Hepatocyte (in vitro differentiated cells): ENCODE data around the gene TRMT11. TPM values are rescaled to one million over a fixed set of nuclear protein-coding genes. Genes with fewer than 3 reads are reported as not detected.

Experiments used
- DNase-seq: peaks from one replicate; pipeline ENCODE4 v3.0.0-alpha.2; 2016; ENCODE audit warnings: low spot score
- H2AFZ ChIP-seq: fragments of 200-600 bp; sonication (generic); 2 replicates; pipeline ENCODE4 v1.6.0; 2016; ENCODE audit warnings: antibody characterized with exemption, mild to moderate bottlenecking
- H3K27ac ChIP-seq: fragments of 200-600 bp; sonication (generic); 2 replicates; pipeline ENCODE4 v1.5.1; 2016; ENCODE audit warnings: mild to moderate bottlenecking
- H3K27me3 ChIP-seq: fragments of 200-600 bp; sonication (generic); 2 replicates; pipeline ENCODE4 v1.6.1; 2016
- H3K36me3 ChIP-seq: fragments of 200-600 bp; sonication (generic); replicated peaks from 2 replicates; pipeline ENCODE4 v1.5.1; 2016; ENCODE audit warnings: low read depth; ENCODE audit not compliant: insufficient read depth
- H3K4me1 ChIP-seq: fragments of 200-600 bp; sonication (generic); 2 replicates; pipeline ENCODE4 v1.5.1; 2016; ENCODE audit warnings: mild to moderate bottlenecking, moderate library complexity; ENCODE audit not compliant: insufficient read depth
- H3K4me2 ChIP-seq: fragments of 200-600 bp; sonication (generic); 2 replicates; pipeline ENCODE4 v1.6.0; 2016
- H3K4me3 ChIP-seq: fragments of 200-600 bp; sonication (generic); 2 replicates; pipeline ENCODE4 v1.5.1; 2016; ENCODE audit warnings: mild to moderate bottlenecking
- H3K79me2 ChIP-seq: fragments of 200-600 bp; sonication (generic); 2 replicates; pipeline ENCODE4 v1.6.0; 2017; ENCODE audit warnings: mild to moderate bottlenecking
- H3K9me2 ChIP-seq: fragments of 200-600 bp; sonication (generic); replicated peaks from 2 replicates; pipeline ENCODE4 v1.6.0; 2017; ENCODE audit warnings: mild to moderate bottlenecking; ENCODE audit not compliant: insufficient read depth
- H3K9me3 ChIP-seq: fragments of 200-600 bp; sonication (generic); 2 replicates; pipeline ENCODE4 v1.5.1; 2016; ENCODE audit warnings: low read depth, mild to moderate bottlenecking
- H4K20me1 ChIP-seq: fragments of 200-600 bp; sonication (generic); 2 replicates; pipeline ENCODE4 v1.6.0; 2016; ENCODE audit warnings: mild to moderate bottlenecking; ENCODE audit not compliant: insufficient read depth, poor library complexity, severe bottlenecking
- EZH2 ChIP-seq: fragments of 200-600 bp; sonication (generic); IDR thresholded peaks from 2 replicates; pipeline ENCODE4 v1.6.1; 2016; ENCODE audit warnings: antibody characterized with exemption, mild to moderate bottlenecking, borderline replicate concordance
- EZH2phosphoT487 ChIP-seq: fragments of 200-600 bp; sonication (generic); IDR thresholded peaks from one replicate; pipeline ENCODE4 v1.6.1; 2018; ENCODE audit warnings: antibody characterized with exemption, mild to moderate bottlenecking, low read depth, moderate library complexity; ENCODE audit not compliant: unreplicated experiment, severe bottlenecking
- WGBS: methylation state at CpG from one replicate; pipeline ENCODE4 v1.1.6; 2016; ENCODE audit warnings: low lambda C conversion rate; ENCODE audit errors: missing lambda C conversion rate; 5-methylcytosine and 5-hydroxymethylcytosine counted together
- polyA plus RNA-seq: library from polyadenylated mRNA; unstranded; fragments of >200 nt; fragmentation: Nextera tagmentation; extraction: Ambion mirVana; gene quantifications from 2 replicates; pipeline ENCODE4 v1.2.1, GENCODE V29; 2016
- total RNA-seq: library from RNA; depleted of rRNA; stranded (reverse); fragments of >200 nt; gene quantifications from 2 replicates; pipeline ENCODE4 v1.2.3, GENCODE V29; 2014
- TF ChIP-seq, protein P1 (sequence below): fragments of 200-600 bp; sonication (generic); IDR thresholded peaks from 2 replicates; pipeline ENCODE4 v1.5.1; 2016; ENCODE audit warnings: antibody characterized with exemption, mild to moderate bottlenecking; ENCODE audit not compliant: poor library complexity

The TRMT11 gene
- total and polyA plus RNA-seq, 2 experiments from 2014 or later: 18.6 to 27.6 TPM

DNA sequence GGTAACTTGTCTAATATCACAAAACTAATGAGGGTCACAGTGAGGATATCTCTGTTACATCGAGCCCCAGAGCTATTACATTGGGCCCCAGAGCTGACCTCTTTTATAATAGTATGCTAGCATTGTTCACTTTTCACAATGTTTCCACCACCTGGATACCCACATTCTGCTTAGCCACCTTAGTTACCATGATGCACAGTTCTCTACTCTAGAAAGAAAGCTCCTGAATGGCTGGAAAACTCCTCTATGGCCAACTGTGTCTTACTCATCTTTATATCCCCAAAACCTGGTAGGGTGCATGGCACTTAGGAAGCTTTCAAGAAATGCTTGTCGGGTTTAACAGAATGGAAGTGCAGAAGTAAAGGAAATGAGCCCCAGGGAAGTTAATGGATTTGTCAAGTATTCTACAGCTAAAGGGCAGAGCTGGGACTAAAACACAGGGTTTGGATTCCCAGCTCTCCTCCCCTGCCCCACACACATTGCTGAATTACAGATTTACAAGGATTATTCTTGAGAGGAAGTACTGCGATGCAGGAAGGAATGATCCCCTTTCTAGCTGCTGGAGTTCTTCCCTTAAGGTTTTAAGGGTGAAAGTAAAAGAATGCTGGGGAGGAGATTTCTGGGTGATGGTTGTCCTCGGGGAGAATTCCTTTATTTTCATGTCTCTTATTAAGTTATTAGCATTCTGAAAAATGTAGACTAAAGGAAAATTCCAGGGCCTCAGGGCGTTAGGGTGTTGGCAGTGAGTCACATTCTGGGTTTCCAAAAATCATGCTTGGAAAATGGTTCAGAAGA, 45.9 kb upstream of the TRMT11 start:
- no peak for DNase-seq
- no peak overlapping the region for H3K4me3 ChIP-seq
- H3K36me3 ChIP-seq: no peaks in the 10 kb centered on the region
- no peaks in the 10 kb centered on the region for H4K20me1 ChIP-seq
- no peaks in the 10 kb centered on the region for H3K27me3 ChIP-seq
- peak overlapping the region; percentile 15 for H3K27ac ChIP-seq
- no peaks in the 10 kb centered on the region for H3K79me2 ChIP-seq
- H3K9me2 ChIP-seq: no peaks in the 10 kb centered on the region
- no peak for TF ChIP-seq EZH2
- no peak for TF ChIP-seq EZH2phosphoT487
- no peak overlapping the region for H2AFZ ChIP-seq
- 53% methylated on average over 5 of the region's 5 CpGs for WGBS
- no peak overlapping the region for H3K4me2 ChIP-seq
- no peaks in the 10 kb centered on the region for H3K9me3 ChIP-seq
- peaks cover 40% of the 10 kb centered on the region for H3K4me1 ChIP-seq

DNA sequence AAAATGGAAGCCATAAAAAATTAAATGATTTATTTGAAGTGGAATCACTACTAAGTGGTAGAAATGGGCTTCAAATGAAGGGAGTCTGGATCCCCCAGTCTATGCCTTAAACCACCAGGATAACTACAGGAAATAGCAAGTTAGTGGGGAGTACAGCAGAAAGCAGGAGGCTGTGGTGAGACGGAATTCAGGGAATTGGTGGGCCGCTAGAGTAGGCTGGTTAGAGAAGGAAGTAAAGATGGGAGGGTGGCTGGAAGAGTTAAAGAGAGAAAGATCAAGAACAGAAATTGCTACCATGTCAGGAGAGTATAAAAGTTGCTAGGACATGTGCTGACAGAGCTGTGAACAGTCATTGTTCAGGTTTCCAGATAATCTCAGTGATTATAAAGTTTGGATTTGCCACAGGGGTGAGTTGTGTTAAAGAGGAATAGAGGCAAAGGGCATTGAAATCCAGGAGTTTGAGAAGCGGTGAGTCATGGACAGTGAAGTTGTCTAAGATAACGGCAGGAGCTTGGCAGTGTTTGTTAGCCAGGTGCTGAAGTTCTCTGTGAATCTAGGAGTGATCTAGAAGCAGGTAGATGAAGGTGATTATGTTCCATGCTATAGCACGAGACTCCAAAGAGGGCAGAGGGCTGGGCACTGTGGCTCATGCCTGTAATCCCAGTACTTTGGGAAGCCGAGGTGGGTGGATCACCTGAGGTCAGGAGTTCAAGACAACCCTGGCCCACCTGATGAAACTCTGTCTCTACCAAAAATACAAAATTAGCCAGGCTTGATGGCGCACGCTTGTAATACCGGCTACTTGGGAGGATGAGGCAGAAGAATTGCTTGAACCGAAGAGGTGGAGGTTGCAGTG, 43.4 kb upstream of the TRMT11 start:
- peak; percentile 73 for DNase-seq
- no peak overlapping the region for H3K4me3 ChIP-seq
- no peaks in the 10 kb centered on the region for H3K9me3 ChIP-seq
- no peaks in the 10 kb centered on the region for H3K9me2 ChIP-seq
- no peaks in the 10 kb centered on the region for H4K20me1 ChIP-seq
- no peak overlapping the region for H2AFZ ChIP-seq
- peaks cover 53% of the 10 kb centered on the region for H3K4me1 ChIP-seq
- no peak for TF ChIP-seq EZH2phosphoT487
- H3K36me3 ChIP-seq: no peaks in the 10 kb centered on the region
- WGBS: 74% methylated on average over 10 of the region's 10 CpGs
- no peaks in the 10 kb centered on the region for H3K27me3 ChIP-seq
- H3K79me2 ChIP-seq: no peaks in the 10 kb centered on the region
- H3K27ac ChIP-seq: peak overlapping the region; percentile 93
- H3K4me2 ChIP-seq: peak overlapping the region; percentile 34

DNA sequence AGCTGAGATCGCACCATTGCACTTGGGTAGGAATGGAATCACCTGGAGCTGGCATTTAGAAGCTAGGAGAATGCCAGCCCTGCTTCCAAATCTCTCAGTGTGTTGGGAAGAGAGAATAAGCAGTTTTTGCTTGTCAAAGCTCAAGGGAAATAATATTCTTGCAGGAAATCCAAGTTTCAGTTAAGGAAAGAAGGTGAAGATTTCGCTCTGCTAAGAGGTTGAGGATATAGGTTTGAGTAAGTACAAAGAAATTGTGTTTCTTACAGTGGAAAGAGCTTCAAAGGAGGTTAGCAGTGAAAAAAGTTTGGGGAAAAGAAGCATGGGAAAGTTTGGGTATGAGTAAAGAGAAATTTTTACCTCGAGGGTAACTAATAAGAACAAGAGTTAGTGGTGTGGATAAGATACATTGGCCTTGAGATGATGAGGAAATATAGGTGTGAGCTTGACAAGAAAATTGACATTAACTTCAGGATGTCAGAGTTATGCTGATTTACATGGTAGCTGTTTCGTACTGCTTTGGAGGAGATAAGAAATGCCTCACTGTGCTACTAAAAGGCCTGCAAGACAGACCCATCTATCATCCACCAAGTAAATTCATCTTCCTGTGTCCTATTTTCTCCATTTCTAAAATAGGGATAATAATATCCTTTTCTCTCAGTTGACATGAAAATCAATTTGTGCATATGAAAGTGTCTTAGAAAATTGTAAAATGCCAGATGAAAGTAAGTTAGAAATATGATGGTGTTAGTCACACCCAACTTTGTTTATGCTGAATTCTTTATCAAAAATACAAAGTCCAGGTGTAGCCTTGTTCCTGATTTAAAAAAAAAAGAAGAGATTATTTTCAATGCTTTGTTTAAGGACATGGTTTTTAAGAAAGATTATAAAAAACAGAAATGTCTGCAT, 42.6 kb upstream of the TRMT11 start:
- DNase-seq: no peak
- Histone ChIP-seq H4K20me1 (no peaks in the 10 kb centered on the region), H3K4me1 (peaks cover 52% of the 10 kb centered on the region), H3K36me3 (no peaks in the 10 kb centered on the region), H3K27ac (peak overlapping the region; percentile 93), H2AFZ (no peak overlapping the region), H3K4me3 (no peak overlapping the region), H3K9me2 (no peaks in the 10 kb centered on the region), H3K79me2 (no peaks in the 10 kb centered on the region), H3K4me2 (peak overlapping the region; percentile 34), H3K27me3 (no peaks in the 10 kb centered on the region), H3K9me3 (no peaks in the 10 kb centered on the region)
- 80% methylated on average over 4 of the region's 4 CpGs for WGBS
- TF ChIP-seq EZH2phosphoT487 (no peak), EZH2 (no peak)
- TF ChIP-seq, protein P1, sequence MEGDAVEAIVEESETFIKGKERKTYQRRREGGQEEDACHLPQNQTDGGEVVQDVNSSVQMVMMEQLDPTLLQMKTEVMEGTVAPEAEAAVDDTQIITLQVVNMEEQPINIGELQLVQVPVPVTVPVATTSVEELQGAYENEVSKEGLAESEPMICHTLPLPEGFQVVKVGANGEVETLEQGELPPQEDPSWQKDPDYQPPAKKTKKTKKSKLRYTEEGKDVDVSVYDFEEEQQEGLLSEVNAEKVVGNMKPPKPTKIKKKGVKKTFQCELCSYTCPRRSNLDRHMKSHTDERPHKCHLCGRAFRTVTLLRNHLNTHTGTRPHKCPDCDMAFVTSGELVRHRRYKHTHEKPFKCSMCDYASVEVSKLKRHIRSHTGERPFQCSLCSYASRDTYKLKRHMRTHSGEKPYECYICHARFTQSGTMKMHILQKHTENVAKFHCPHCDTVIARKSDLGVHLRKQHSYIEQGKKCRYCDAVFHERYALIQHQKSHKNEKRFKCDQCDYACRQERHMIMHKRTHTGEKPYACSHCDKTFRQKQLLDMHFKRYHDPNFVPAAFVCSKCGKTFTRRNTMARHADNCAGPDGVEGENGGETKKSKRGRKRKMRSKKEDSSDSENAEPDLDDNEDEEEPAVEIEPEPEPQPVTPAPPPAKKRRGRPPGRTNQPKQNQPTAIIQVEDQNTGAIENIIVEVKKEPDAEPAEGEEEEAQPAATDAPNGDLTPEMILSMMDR: no peak

DNA sequence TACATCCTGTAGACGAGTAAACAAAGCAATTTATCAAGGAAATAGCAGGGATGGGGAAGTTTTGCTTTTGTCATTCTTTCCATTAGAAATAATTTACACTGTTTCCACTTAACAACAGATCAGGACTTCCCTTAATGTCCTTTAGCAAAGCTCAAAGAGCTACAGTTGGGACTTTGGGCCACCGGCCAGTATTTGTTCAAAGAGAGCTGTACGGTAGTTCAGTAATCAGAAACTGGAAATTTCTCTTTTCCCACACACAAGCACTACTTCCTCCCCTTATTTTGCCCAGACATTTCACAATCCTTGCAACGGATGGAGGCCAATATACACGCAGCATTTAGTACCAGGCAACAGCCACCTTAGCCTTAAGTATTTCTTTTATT, 41.9 kb upstream of the TRMT11 start:
- H3K27me3 ChIP-seq: no peaks in the 10 kb centered on the region
- no peak overlapping the region for H3K4me3 ChIP-seq
- H3K9me2 ChIP-seq: no peaks in the 10 kb centered on the region
- WGBS: 19% methylated on average over 5 of the region's 5 CpGs
- H3K27ac ChIP-seq: peak overlapping the region; percentile 93
- H2AFZ ChIP-seq: no peak overlapping the region
- H3K4me2 ChIP-seq: peak overlapping the region; percentile 34
- H3K36me3 ChIP-seq: no peaks in the 10 kb centered on the region
- TF ChIP-seq EZH2 (no peak), EZH2phosphoT487 (no peak)
- TF ChIP-seq, protein P1: no peak
- no peaks in the 10 kb centered on the region for H3K79me2 ChIP-seq
- no peaks in the 10 kb centered on the region for H4K20me1 ChIP-seq
- no peaks in the 10 kb centered on the region for H3K9me3 ChIP-seq
- DNase-seq: peak; percentile 72
- H3K4me1 ChIP-seq: peaks cover 51% of the 10 kb centered on the region
